ENCODE results near the gene CUL1.

DNA sequence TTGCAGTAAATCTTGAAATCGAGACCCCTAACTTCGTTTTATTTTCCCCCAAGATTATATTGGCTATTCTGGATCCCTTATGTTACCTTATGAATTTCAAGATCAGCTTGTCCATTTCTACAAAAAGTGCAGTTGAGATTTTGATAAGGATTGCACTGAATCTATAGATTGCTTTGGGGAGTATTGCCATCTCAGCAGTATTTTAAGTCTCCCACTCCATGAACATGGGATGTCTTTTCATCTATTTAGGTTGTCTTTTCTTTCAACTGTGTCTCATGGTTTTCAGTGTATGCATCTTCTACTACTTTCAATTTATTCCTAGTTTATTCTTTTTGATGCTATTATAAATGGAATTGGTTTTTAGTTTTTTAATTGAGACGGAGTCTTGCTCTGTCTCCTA, 95.8 kb downstream of the CUL1 start:
- TF ChIP-seq, protein P1, sequence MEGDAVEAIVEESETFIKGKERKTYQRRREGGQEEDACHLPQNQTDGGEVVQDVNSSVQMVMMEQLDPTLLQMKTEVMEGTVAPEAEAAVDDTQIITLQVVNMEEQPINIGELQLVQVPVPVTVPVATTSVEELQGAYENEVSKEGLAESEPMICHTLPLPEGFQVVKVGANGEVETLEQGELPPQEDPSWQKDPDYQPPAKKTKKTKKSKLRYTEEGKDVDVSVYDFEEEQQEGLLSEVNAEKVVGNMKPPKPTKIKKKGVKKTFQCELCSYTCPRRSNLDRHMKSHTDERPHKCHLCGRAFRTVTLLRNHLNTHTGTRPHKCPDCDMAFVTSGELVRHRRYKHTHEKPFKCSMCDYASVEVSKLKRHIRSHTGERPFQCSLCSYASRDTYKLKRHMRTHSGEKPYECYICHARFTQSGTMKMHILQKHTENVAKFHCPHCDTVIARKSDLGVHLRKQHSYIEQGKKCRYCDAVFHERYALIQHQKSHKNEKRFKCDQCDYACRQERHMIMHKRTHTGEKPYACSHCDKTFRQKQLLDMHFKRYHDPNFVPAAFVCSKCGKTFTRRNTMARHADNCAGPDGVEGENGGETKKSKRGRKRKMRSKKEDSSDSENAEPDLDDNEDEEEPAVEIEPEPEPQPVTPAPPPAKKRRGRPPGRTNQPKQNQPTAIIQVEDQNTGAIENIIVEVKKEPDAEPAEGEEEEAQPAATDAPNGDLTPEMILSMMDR (IDR thresholded peaks at IDR 0.05): no peak
- TF ChIP-seq POLR2A (IDR thresholded peaks at IDR 0.05) (no peak), EP300 (IDR thresholded peaks at IDR 0.05) (no peak)

Measured in gastroesophageal sphincter (tissue), 3 donors.